Esophagus squamous epithelium (tissue), 4 donors: Measurements from ENCODE around the gene ITK.

Experiments
- CTCF ChIP-seq, 6 experiments: fragments of 450-650 bp in 4 of 6; fragments of 200-600 bp in 2 of 6; sonication (generic) in 2 of 6; IDR thresholded peaks; one replicate each; pipeline ENCODE4 v1.5.1; 2016 to 2019; ENCODE audit warnings: antibody characterized with exemption in 6 of 6, mild to moderate bottlenecking in 4 of 6, moderate library complexity in 4 of 6
- POLR2A ChIP-seq, 4 donors: fragments of 450-650 bp; IDR thresholded peaks; one replicate each; pipeline ENCODE4 v1.6.1; 2017; ENCODE audit warnings: antibody characterized with exemption in 4 of 4, mild to moderate bottlenecking in 4 of 4, moderate library complexity in 3 of 4

DNA sequence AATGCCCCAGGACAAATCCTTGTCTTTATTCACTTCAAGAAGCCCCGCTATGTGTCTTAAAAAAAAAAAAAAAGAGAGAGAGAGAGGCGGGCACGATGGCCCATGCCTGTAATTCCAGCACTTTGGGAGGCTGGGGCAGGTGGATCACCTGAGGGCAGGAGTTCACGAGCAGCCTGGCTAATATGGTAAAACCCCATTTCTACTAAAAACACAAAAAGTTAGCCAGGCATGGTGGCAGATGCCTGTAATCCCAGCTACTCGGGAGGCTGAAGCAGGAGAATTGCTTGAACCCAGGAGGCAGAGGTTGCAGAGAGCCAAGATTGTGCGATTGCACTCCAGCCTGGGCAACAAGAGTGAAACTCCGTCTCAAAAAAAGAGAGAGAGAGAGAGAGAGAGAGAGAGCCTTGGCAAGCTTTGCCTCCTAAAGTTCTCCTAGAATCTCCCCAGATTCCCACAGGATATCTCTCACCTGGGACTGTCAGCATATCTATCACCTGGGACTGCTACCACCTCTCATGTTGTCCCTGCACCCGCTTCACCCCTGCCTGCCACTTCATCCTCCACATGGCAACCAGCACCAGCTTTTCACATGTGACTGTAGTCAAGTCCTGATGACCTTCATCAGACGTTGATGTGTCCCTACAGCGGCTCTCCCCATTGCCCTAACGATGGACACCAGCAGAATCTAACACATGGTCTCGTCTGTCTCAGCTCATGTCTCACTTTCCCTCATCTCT lies 5.8 kb downstream of the ITK start:
- no peak for TF ChIP-seq CTCF (IDR thresholded peaks at IDR 0.05)
- no peak for TF ChIP-seq POLR2A (IDR thresholded peaks at IDR 0.05)
